ENCODE measurements around the gene LDHAL6B.

GRCh38 chr15:59157396-59157795 is 49.2 kb upstream of the LDHAL6B start:
- no peak for TF ChIP-seq CTCF (IDR thresholded peaks at IDR 0.05)
- TF ChIP-seq POLR2A (IDR thresholded peaks at IDR 0.05) = no peak

All from body of pancreas (tissue), 4 donors.